ENCODE measurements around the gene SUPT20H.

DNA sequence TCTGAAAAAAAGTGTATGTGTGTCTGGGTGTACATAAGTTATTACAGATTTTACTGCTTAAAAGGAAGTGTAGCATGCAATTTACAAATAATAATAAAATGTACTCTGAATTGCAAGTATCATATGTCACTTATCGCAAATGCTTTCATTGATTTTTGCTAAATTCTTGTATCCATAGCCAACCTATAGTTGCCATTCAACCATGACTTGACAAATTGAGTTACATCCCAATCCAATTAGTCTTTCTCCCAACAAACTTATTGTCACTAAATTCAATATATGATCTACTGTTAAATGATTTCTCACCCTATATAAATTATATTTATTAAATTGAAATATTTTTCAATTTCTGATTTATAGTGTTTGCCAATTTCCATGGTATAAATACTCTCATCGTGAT, 17.3 kb upstream of the SUPT20H start:
- TF ChIP-seq, protein P1, sequence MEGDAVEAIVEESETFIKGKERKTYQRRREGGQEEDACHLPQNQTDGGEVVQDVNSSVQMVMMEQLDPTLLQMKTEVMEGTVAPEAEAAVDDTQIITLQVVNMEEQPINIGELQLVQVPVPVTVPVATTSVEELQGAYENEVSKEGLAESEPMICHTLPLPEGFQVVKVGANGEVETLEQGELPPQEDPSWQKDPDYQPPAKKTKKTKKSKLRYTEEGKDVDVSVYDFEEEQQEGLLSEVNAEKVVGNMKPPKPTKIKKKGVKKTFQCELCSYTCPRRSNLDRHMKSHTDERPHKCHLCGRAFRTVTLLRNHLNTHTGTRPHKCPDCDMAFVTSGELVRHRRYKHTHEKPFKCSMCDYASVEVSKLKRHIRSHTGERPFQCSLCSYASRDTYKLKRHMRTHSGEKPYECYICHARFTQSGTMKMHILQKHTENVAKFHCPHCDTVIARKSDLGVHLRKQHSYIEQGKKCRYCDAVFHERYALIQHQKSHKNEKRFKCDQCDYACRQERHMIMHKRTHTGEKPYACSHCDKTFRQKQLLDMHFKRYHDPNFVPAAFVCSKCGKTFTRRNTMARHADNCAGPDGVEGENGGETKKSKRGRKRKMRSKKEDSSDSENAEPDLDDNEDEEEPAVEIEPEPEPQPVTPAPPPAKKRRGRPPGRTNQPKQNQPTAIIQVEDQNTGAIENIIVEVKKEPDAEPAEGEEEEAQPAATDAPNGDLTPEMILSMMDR (IDR thresholded peaks at IDR 0.05), result no peak
- TF ChIP-seq POLR2A (IDR thresholded peaks at IDR 0.05), result no peak

Data from body of pancreas (tissue), 4 donors.